Adipocyte (in vitro differentiated cells): Measurements from ENCODE around the gene NTNG1.
A peak's percentile ranks its signal among the peaks of the same experiment; 100 is the strongest.

ENCODE experiments used
- DNase-seq: peaks from one replicate; pipeline ENCODE4 v3.0.0-alpha.2; 2015; ENCODE audit warnings: low read depth
- H3K27me3 ChIP-seq: replicated peaks from 2 replicates; pipeline ENCODE4 v1.7.0; 2013; ENCODE audit warnings: mild to moderate bottlenecking, low read length, moderate library complexity; ENCODE audit not compliant: control insufficient read depth, insufficient read depth
- H3K36me3 ChIP-seq: 2 replicates; pipeline ENCODE4 v1.7.0; 2013; ENCODE audit warnings: low read length, mild to moderate bottlenecking, moderate library complexity; ENCODE audit not compliant: control insufficient read depth, insufficient read depth, severe bottlenecking
- H3K4me1 ChIP-seq: 2 replicates; pipeline ENCODE4 v1.7.0; 2013; ENCODE audit warnings: mild to moderate bottlenecking, low read length, moderate library complexity; ENCODE audit not compliant: control insufficient read depth, insufficient read depth
- H3K4me3 ChIP-seq: 2 replicates; pipeline ENCODE4 v1.7.0; 2013; ENCODE audit warnings: mild to moderate bottlenecking, low read length, moderate library complexity
- H3K9ac ChIP-seq: 2 replicates; pipeline ENCODE4 v1.7.0; 2013; ENCODE audit warnings: mild to moderate bottlenecking, low read length, moderate library complexity
- H3K9me3 ChIP-seq: 2 replicates; pipeline ENCODE4 v1.7.0; 2013; ENCODE audit warnings: mild to moderate bottlenecking, low read length, moderate library complexity; ENCODE audit not compliant: control insufficient read depth

NTNG1 gene

GRCh38 chr1:107464827-107465226 is 324.0 kb downstream of the NTNG1 start:
- no peaks in the 10 kb centered on the region for H3K4me1 ChIP-seq
- H3K9me3 ChIP-seq: no peaks in the 10 kb centered on the region
- DNase-seq: no peak
- no peaks in the 10 kb centered on the region for H3K27me3 ChIP-seq
- no peak overlapping the region for H3K9ac ChIP-seq
- no peaks in the 10 kb centered on the region for H3K36me3 ChIP-seq
- H3K4me3 ChIP-seq: no peak overlapping the region

- no peak overlapping the region for H3K4me3 ChIP-seq
- H3K9ac ChIP-seq: no peak overlapping the region
- no peaks in the 10 kb centered on the region for H3K27me3 ChIP-seq
- DNase-seq: no peak
- H3K9me3 ChIP-seq: no peaks in the 10 kb centered on the region
- H3K36me3 ChIP-seq: no peaks in the 10 kb centered on the region
- no peaks in the 10 kb centered on the region for H3K4me1 ChIP-seq
Observed at GRCh38 chr1:107467286-107467685, 326.4 kb downstream of the NTNG1 start.

GRCh38 chr1:107467811-107468210 is 327.0 kb downstream of the NTNG1 start:
- Histone ChIP-seq H3K27me3 (no peaks in the 10 kb centered on the region), H3K9ac (no peak overlapping the region), H3K9me3 (no peaks in the 10 kb centered on the region), H3K4me1 (no peaks in the 10 kb centered on the region), H3K4me3 (no peak overlapping the region), H3K36me3 (no peaks in the 10 kb centered on the region)
- no peak for DNase-seq

- Histone ChIP-seq H3K4me3 (no peak overlapping the region), H3K9me3 (no peaks in the 10 kb centered on the region), H3K4me1 (peaks cover 5% of the 10 kb centered on the region), H3K36me3 (no peaks in the 10 kb centered on the region), H3K9ac (no peak overlapping the region), H3K27me3 (no peaks in the 10 kb centered on the region)
- DNase-seq: no peak
Observed at GRCh38 chr1:107473065-107473464, 332.2 kb downstream of the NTNG1 start.

- H3K4me1 ChIP-seq: peaks cover 10% of the 10 kb centered on the region
- H3K4me3 ChIP-seq: no peak overlapping the region
- H3K36me3 ChIP-seq: no peaks in the 10 kb centered on the region
- H3K9me3 ChIP-seq: no peaks in the 10 kb centered on the region
- no peak overlapping the region for H3K9ac ChIP-seq
- no peaks in the 10 kb centered on the region for H3K27me3 ChIP-seq
- peak; percentile 28 for DNase-seq
Observed at GRCh38 chr1:107474877-107475612, 334.2 kb downstream of the NTNG1 start.

GRCh38 chr1:107477233-107477632 is 336.4 kb downstream of the NTNG1 start:
- no peak for DNase-seq
- H3K36me3 ChIP-seq: no peaks in the 10 kb centered on the region
- H3K9me3 ChIP-seq: no peaks in the 10 kb centered on the region

GRCh38 chr1:107479865-107480350 is 339.1 kb downstream of the NTNG1 start:
- peaks cover 9% of the 10 kb centered on the region for H3K4me1 ChIP-seq
- DNase-seq: no peak
- H3K36me3 ChIP-seq: no peaks in the 10 kb centered on the region
- H3K9ac ChIP-seq: no peak overlapping the region
- H3K4me3 ChIP-seq: peak overlapping the region; percentile 66
- no peaks in the 10 kb centered on the region for H3K27me3 ChIP-seq
- H3K9me3 ChIP-seq: no peaks in the 10 kb centered on the region

More at GRCh38 chr1:107477233-107477632, 336.4 kb downstream of the NTNG1 start:
- peaks cover 13% of the 10 kb centered on the region for H3K4me1 ChIP-seq
- H3K4me3 ChIP-seq: no peak overlapping the region
- no peak overlapping the region for H3K9ac ChIP-seq
- no peaks in the 10 kb centered on the region for H3K27me3 ChIP-seq

GRCh38 chr1:107480548-107481415 is 339.9 kb downstream of the NTNG1 start:
- no peaks in the 10 kb centered on the region for H3K27me3 ChIP-seq
- H3K4me1 ChIP-seq: peaks cover 8% of the 10 kb centered on the region
- no peak for DNase-seq
- no peaks in the 10 kb centered on the region for H3K36me3 ChIP-seq
- no peaks in the 10 kb centered on the region for H3K9me3 ChIP-seq
- peak overlapping the region; percentile 66 for H3K4me3 ChIP-seq
- no peak overlapping the region for H3K9ac ChIP-seq

GRCh38 chr1:107481756-107482384 is 341.0 kb downstream of the NTNG1 start:
- Histone ChIP-seq H3K4me3 (no peak overlapping the region), H3K36me3 (no peaks in the 10 kb centered on the region), H3K9ac (no peak overlapping the region), H3K4me1 (peaks cover 8% of the 10 kb centered on the region), H3K9me3 (no peaks in the 10 kb centered on the region), H3K27me3 (no peaks in the 10 kb centered on the region)
- no peak for DNase-seq

- Histone ChIP-seq H3K9me3 (no peaks in the 10 kb centered on the region), H3K27me3 (no peaks in the 10 kb centered on the region), H3K4me1 (peaks cover 5% of the 10 kb centered on the region), H3K9ac (no peak overlapping the region), H3K36me3 (no peaks in the 10 kb centered on the region), H3K4me3 (no peak overlapping the region)
- no peak for DNase-seq
Observed at GRCh38 chr1:107483949-107484348, 343.1 kb downstream of the NTNG1 start.

- Histone ChIP-seq H3K9ac (no peak overlapping the region), H3K4me1 (no peaks in the 10 kb centered on the region), H3K9me3 (no peaks in the 10 kb centered on the region), H3K27me3 (no peaks in the 10 kb centered on the region), H3K36me3 (no peaks in the 10 kb centered on the region), H3K4me3 (no peak overlapping the region)
- DNase-seq: no peak
Observed at GRCh38 chr1:107486349-107486748, 345.5 kb downstream of the NTNG1 start.
